GM12874 (cell line): ENCODE measurements around the gene CSNK1G1.

Source experiments
- TF ChIP-seq, protein P1 (sequence below): IDR thresholded peaks from 2 replicates; pipeline ENCODE4 v1.5.1; 2011; ENCODE audit warnings: low read depth, mild to moderate bottlenecking, control low read depth, low read length, moderate library complexity; ENCODE audit not compliant: insufficient read depth

Gene CSNK1G1

DNA sequence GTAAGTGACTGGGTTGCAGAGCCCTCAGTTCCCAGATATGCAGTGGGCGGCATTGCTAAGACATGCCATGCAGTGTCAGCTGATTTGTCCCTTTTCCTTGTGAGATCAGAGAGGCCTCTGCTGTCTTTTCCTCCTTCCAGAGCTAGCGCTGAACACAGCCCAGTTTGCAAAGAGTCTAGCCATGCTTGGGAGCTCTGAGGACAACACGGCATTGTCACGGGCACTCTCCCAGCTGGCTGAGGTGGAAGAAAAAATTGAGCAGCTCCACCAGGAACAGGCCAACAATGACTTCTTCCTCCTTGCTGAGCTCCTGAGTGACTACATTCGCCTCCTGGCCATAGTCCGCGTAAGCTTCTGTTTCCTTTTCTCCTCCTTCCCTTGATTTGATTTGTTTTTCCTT lies 224.4 kb downstream of the CSNK1G1 start:
- TF ChIP-seq, protein P1, sequence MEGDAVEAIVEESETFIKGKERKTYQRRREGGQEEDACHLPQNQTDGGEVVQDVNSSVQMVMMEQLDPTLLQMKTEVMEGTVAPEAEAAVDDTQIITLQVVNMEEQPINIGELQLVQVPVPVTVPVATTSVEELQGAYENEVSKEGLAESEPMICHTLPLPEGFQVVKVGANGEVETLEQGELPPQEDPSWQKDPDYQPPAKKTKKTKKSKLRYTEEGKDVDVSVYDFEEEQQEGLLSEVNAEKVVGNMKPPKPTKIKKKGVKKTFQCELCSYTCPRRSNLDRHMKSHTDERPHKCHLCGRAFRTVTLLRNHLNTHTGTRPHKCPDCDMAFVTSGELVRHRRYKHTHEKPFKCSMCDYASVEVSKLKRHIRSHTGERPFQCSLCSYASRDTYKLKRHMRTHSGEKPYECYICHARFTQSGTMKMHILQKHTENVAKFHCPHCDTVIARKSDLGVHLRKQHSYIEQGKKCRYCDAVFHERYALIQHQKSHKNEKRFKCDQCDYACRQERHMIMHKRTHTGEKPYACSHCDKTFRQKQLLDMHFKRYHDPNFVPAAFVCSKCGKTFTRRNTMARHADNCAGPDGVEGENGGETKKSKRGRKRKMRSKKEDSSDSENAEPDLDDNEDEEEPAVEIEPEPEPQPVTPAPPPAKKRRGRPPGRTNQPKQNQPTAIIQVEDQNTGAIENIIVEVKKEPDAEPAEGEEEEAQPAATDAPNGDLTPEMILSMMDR = no peak

DNA sequence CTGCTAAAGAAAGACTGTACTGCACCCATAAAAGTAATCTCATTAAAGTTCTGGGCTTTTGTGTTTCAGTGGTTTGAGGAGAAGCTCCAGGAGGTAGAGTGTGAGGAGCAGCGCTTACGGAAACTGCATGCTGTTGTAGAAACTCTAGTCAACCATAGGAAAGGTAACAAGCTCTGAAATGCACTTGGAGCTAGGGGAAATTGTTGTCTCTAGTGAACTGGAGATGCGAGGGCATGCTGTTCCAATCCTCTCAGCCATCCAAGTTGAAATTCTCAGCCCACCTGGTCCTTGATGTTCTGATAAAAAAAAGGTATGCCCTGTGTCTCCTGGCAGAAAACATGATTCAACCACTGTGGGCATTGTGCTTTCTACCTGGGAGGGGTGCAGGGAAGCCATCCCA lies 225.8 kb downstream of the CSNK1G1 start:
- TF ChIP-seq, protein P1 = no peak

DNA sequence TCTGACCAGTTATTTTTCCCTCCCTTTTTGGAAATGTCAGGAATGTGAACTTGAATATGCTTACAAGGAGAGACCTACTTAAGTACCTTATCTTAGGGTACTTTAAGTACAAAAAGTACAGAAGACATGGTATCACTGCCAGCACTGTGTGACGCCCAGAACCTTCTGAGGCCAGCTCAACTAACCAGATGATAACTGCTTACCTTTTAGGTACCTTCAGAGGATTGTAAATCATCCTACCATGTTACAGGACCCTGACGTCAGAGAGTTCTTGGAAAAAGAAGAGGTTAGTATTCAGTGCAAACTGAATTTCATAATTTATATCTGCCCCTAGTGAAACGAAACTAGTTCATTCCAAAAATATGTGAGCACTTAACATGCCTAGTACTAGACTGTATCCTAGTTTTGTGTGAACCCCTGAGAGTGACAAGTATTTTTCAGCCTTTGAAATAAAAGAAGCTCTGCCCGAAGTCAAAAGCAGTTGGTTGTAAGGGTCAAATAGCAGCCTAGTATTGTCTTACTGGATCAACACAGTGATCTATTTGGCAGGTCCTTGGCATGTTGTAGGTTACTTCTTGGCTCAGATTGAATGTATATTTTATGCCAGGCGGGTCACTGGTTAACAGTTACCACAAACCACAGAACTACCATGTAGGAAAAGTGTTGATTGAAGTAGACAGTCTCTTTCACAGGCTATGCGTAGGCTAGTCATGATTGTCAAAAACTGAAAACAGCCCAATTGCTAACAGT lies 228.3 kb downstream of the CSNK1G1 start:
- TF ChIP-seq, protein P1 = no peak

DNA sequence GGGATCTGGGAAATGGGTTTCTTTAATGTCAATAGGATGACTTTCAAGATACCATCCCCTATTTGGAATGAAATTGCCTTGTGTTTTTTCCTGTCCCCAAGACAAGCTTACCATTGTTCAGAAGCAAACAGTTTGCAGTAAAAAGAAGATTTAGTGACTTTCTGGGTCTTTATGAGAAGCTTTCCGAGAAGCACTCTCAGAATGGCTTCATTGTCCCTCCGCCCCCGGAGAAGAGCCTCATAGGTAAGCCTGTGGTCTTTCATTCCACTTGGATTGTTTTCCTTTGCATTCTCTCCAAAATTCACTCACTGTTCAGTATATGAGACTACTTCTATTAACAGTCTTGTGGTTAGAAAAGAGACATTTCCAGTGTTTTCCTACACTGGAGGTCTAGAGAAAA lies 230.0 kb downstream of the CSNK1G1 start:
- TF ChIP-seq, protein P1 = no peak

DNA sequence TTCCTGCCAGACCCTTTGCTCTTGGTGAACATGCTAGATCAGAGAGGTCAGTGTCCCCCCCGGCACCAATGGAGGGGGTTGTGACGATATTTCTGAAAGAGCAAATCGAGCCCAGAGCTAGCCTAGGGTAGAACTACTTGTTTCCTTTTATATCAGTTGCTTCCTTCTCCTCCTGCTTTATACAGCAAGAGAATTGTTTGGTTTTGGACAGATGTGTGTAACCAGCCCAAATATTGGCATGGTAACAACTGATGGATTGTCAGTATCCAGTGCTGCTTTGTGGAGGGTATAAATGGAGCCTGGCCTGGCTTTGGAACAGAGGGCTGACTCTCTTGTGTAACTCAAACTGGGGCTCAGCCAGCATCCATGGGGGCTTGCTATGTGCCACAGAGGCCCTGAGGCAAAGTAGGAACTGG lies 233.0 kb downstream of the CSNK1G1 start:
- TF ChIP-seq, protein P1 = no peak

DNA sequence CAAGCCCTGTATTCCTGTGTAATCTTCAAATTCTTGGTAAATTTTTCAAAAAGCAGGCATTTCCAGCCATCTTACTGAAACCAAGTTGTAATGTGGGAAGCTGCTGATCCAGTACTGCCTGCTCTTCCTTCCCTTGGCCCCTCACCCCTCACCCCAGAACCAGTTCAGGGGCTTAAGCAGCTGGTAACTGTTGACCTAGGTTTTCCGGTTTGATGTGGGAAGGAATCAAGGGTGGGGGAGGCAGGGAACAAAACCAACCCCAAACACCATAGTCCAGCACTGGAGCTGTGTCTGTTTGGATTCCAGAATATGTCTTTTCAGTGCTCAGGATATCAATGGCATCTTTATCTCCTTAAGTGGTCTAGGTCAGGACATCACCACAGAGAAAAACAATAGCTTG lies 233.5 kb downstream of the CSNK1G1 start:
- TF ChIP-seq, protein P1 = no peak

DNA sequence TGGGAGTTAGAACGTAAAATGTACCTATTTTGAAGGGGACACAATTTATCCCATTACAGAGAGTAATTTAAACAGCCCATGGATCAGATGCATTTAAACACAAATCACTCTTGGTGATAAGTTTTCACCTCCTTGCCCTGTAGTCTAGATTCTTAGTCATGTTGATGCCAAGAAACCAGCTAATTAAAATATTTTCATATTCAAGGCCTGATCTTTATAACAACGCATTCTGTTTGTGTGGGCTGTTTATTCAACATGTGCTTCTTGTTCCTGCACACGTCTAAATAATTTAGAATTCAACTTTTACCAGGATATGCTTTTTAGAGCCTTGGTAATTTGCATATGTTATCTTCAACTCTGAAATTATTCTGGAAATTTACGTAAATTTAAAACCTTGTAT lies 234.4 kb downstream of the CSNK1G1 start:
- TF ChIP-seq, protein P1 = no peak
